ENCODE results near the gene WT1.

Gene WT1

GRCh38 chr11:32381179-32381578 lies 54.2 kb downstream of the WT1 start:
- no peak for TF ChIP-seq EP300 (IDR thresholded peaks at IDR 0.05; ENCODE audit: borderline replicate concordance)
- no peak for TF ChIP-seq EGR1 (IDR thresholded peaks at IDR 0.05)
- TF ChIP-seq USF1 (IDR thresholded peaks at IDR 0.05): no peak
- TF ChIP-seq FOXM1 (IDR thresholded peaks at IDR 0.05; ENCODE audit: borderline replicate concordance, low read depth): no peak
- TF ChIP-seq RAD21 (IDR thresholded peaks at IDR 0.05; ENCODE audit: low read depth): no peak
- TF ChIP-seq MAX (IDR thresholded peaks at IDR 0.05): no peak
- no peak for TF ChIP-seq YY1 (IDR thresholded peaks at IDR 0.05; ENCODE audit: low read depth)
- no peak for TF ChIP-seq ZBTB7A (IDR thresholded peaks at IDR 0.05; ENCODE audit: low read depth)

GRCh38 chr11:32379719-32380118 lies 55.6 kb downstream of the WT1 start:
- TF ChIP-seq TEAD4 (IDR thresholded peaks at IDR 0.05): no peak
- no peak for TF ChIP-seq EP300 (IDR thresholded peaks at IDR 0.05; ENCODE audit: borderline replicate concordance)
- TF ChIP-seq TCF12 (IDR thresholded peaks at IDR 0.05; ENCODE audit: low read depth): no peak
- no peak for TF ChIP-seq USF1 (IDR thresholded peaks at IDR 0.05)
- TF ChIP-seq REST (IDR thresholded peaks at IDR 0.05; ENCODE audit: low read depth): no peak
- no peak for TF ChIP-seq FOXM1 (IDR thresholded peaks at IDR 0.05; ENCODE audit: borderline replicate concordance, low read depth)
- TF ChIP-seq YY1 (IDR thresholded peaks at IDR 0.05; ENCODE audit: low read depth): no peak
- no peak for TF ChIP-seq EGR1 (IDR thresholded peaks at IDR 0.05)
- TF ChIP-seq CREB1 (IDR thresholded peaks at IDR 0.05; ENCODE audit: low read depth): no peak
- no peak for TF ChIP-seq CEBPB (IDR thresholded peaks at IDR 0.05)
- TF ChIP-seq ZBTB7A (IDR thresholded peaks at IDR 0.05; ENCODE audit: low read depth): no peak
- TF ChIP-seq MAX (IDR thresholded peaks at IDR 0.05): no peak
- no peak for TF ChIP-seq RAD21 (IDR thresholded peaks at IDR 0.05; ENCODE audit: low read depth)
- no peak for TF ChIP-seq TAF1 (IDR thresholded peaks at IDR 0.05; ENCODE audit: low read depth)
- no peak for TF ChIP-seq NFIC (IDR thresholded peaks at IDR 0.05)

- no peak for TF ChIP-seq NFIC (IDR thresholded peaks at IDR 0.05)
- TF ChIP-seq TAF1 (IDR thresholded peaks at IDR 0.05; ENCODE audit: low read depth): no peak
- no peak for TF ChIP-seq TEAD4 (IDR thresholded peaks at IDR 0.05)
- no peak for TF ChIP-seq ZBTB7A (IDR thresholded peaks at IDR 0.05; ENCODE audit: low read depth)
- no peak for TF ChIP-seq RAD21 (IDR thresholded peaks at IDR 0.05; ENCODE audit: low read depth)
- TF ChIP-seq TCF12 (IDR thresholded peaks at IDR 0.05; ENCODE audit: low read depth): no peak
- TF ChIP-seq EP300 (IDR thresholded peaks at IDR 0.05; ENCODE audit: borderline replicate concordance): no peak
- no peak for TF ChIP-seq CREB1 (IDR thresholded peaks at IDR 0.05; ENCODE audit: low read depth)
- no peak for TF ChIP-seq REST (IDR thresholded peaks at IDR 0.05; ENCODE audit: low read depth)
- no peak for TF ChIP-seq MAX (IDR thresholded peaks at IDR 0.05)
- TF ChIP-seq YY1 (IDR thresholded peaks at IDR 0.05; ENCODE audit: low read depth): no peak
- TF ChIP-seq CEBPB (IDR thresholded peaks at IDR 0.05): no peak
- TF ChIP-seq USF1 (IDR thresholded peaks at IDR 0.05): no peak
Observed at GRCh38 chr11:32375826-32376225, 59.5 kb downstream of the WT1 start.

GRCh38 chr11:32374261-32374711 lies 61.1 kb downstream of the WT1 start:
- TF ChIP-seq RAD21 (IDR thresholded peaks at IDR 0.05; ENCODE audit: low read depth) (peak; percentile 66), FOXM1 (IDR thresholded peaks at IDR 0.05; ENCODE audit: borderline replicate concordance, low read depth) (no peak)

- TF ChIP-seq TAF1 (IDR thresholded peaks at IDR 0.05; ENCODE audit: low read depth) (no peak), YY1 (IDR thresholded peaks at IDR 0.05; ENCODE audit: low read depth) (no peak), NFIC (IDR thresholded peaks at IDR 0.05) (no peak), ZBTB7A (IDR thresholded peaks at IDR 0.05; ENCODE audit: low read depth) (no peak), CEBPB (IDR thresholded peaks at IDR 0.05) (no peak), TCF12 (IDR thresholded peaks at IDR 0.05; ENCODE audit: low read depth) (no peak), MAX (IDR thresholded peaks at IDR 0.05) (no peak), RAD21 (IDR thresholded peaks at IDR 0.05; ENCODE audit: low read depth) (no peak), TEAD4 (IDR thresholded peaks at IDR 0.05) (no peak)
Observed at GRCh38 chr11:32366666-32367065, 68.7 kb downstream of the WT1 start.
